Central memory CD4-positive, alpha-beta T cell (primary cell): ENCODE results near the gene C6orf141.

Experiments
- DNase-seq: peaks from one replicate; pipeline ENCODE4 v3.0.0; 2022

C6orf141 gene

DNA sequence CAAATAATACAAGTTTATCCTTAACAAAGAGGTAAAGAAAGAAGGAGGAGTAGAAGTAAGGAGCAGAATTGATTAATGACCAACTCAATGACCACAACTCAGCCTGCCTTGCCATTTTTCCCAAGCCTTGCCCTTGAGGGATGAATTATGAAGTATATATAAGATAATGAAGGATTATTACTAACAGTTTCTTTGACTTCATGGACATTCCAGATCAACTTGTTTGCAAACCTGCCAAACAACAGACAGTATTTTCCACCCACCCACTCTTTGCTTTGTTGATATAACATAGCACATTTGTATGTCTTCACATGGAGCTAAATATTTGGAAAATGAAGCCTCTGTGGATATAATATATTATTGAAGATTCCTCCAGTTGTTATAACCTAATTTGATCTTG lies 9.9 kb upstream of the C6orf141 start:
- no peak for DNase-seq

DNA sequence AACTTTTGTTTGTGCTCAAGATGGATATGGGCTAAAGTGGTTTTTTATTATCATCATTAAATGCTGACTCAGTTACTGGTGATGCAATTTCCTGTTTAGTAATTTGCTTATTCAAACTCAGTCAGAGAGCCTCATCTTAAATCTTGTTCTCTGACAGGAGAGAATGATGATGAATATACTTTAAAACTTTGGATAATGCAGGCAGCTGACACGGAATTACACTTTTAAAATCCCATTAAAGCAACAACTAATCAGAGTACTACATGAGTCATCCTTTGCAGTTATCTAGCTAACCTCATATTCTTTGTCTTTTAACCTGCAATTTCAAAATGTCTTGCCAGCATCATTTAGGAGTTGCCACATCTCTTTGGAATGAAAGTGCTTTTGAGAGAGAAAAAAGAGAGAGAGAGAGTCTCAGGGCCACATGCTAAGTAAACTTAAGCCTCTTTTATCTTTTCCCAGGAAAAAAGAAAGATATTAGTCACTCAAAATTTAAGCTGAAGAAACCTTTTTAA lies 9.2 kb upstream of the C6orf141 start:
- no peak for DNase-seq

DNA sequence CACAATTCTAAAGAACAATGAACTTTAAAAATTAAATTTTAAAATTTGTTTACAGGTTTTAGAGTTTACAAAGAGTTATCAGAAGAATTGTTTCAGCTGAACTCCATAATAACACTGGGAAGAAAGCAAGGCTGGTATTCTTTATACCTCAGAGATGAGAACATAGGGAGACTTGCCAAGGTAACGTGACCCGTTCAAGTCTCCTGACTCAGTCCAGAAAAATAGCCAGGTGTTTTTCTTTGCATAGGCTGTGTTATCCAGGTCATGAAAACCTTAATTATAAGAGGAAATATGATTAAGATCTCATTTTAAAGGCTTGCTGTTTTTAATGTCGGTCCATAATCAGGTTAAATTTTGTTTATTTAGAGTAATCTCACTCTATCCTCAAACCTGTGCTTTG lies 8.5 kb upstream of the C6orf141 start:
- DNase-seq, result no peak

DNA sequence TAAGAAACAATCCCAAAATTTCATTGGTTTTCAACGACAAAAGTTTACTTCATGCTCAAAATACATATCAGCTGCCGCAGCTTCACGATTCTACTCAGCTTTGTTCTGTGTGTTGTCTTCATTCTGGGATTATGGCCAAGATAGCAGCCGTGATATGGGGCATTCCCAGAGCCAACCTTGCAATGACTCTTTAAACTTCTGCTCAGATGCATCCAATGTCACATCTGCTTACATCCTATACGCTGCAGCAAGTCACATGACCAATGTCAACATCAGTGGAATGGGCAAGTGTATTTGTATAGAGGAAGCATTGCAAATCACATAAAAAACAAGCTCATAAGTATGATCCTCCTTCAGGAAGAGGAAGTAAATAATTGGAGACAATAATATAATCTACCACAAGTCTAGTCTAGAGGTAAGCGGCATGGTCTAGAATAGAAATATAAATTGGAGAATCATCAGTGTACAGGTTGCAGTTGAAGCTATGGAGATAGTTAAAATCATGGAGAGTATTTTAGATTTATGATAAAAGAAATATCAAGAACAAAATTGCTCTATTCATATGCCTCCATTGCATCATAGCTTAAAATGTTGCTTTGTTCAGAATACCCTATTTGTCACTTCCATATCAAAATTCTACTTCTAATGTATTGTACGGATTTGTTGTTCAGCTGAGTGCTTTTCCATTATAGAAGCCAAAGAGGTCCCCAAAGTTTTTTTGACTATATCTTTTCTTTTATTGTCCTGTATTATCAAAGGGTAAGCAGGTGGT lies 7.2 kb upstream of the C6orf141 start:
- DNase-seq, result no peak

DNA sequence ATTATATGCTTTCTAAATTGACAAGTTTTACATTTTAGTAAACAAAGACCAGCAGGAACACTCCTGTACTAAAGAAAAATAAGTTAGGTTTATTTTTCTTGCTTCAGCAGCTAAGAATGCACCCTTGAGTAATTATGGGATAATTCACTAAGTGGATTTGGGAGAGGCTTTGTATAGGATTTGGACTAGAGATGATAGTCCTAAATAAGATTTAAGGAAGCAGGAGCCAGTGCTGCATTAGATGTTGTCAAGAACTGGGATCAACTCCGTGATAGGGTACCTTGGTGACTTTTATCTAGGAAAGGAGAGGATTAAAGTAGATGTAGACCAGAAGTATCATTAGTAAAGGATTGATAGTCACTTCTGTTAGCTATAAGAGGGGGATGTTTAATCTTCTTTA lies 4.1 kb upstream of the C6orf141 start:
- DNase-seq, result no peak

DNA sequence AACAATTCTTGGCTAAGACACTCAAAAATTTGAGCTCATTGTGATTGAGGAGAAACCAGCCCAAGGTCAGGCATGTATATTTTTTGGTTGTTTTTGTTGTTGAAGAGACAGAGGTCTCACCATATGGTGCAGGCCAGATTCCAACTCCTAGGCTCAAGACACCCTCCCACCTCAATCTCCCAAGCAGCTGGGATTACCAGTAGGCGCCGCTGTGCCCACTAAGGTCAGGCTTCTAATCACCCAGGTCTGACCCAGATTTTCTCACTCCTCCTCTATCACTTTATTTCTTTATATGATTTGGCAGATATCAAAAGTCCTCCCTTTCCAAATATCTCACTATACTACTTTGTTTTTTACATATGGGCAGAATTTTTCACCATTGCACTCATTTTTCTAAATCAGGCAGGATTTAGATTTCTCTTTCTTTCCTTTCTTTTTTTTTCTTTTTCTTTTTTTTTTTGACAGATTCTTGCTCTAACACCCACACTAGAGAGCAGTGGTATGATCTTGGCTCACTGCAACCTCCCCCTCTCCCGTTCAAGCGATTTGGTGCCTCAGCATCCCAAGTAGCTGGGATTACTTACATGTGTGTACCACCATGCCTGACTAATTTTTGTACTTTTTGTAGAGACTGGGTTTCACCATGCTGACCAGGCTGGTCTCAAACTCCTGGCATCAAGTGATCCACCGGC lies 1.7 kb upstream of the C6orf141 start:
- DNase-seq, result no peak

DNA sequence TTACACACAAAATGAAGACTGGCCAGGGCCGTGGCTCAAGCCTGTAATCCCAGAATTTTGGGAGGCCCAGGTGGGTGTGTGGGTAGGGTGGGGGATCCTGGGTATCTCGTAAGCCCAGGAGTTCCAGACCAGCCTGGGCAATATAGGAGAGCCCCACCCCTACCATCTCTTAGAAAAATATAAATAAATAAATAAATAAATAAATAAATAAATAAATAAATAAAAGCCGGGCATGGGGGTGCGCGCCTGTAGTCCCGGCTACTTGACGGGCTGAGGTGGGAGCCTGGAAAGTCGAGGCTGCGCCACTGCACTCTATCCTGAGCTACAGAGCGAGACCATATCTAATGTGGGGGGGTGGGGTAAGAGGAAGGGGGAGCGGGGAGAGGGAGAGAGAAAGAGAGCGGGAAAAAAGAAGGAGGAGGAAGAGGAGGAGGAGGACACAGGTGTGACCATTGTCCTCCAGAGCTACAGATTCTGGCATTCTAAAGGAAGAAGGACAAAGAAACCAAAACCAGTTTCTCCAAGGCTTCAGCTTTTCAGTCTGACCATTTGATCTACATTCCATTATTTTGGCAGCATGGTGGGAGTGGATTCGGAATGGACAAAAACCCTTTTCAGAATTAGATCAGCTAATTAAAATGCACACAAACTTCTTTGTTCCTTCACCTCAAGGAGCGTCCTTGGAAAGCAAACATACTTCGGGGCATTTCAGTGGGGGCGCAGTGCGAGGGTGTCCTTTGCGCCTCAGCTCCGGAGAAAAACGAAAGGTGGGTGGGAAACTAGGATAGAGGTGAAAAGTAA lies 577 bp upstream of the C6orf141 start:
- no peak for DNase-seq

DNA sequence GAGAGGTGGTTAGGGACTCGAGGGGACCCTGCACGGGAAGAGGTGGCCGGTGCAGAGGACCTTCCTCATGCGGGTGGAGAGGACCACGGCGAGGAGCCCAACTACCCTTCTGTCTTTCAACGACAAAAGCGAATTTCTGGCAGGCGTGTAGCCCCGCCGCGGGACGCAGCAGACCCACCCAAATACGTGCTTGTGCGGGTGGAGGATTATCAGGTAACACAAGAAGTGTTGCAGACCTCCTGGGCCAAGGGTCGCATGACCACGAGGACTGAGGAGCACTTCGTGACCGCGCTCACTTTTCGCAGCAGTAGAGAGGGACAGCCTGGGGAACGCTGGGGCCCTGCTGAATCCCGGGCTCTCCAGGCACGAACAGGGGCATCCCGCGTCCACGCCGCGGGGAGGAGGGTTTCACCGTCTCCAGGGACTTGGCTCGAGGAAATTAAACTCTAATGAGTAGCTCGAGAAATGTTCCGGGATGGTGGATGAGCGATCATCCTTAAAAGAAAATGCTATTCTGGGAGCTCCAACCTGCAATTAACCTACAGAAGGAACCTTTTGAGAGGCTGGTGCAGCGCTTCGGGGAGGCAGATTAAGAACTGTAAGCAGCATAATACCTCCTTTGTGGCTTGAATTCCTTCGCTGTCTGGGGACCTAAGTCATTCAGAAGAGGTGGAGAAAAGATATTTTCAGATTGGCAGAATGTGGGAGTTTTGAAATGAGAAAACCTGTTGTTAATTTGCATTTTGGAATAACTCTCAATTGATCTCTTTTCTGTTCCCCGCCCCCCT lies 804 bp downstream of the C6orf141 start:
- no peak for DNase-seq

DNA sequence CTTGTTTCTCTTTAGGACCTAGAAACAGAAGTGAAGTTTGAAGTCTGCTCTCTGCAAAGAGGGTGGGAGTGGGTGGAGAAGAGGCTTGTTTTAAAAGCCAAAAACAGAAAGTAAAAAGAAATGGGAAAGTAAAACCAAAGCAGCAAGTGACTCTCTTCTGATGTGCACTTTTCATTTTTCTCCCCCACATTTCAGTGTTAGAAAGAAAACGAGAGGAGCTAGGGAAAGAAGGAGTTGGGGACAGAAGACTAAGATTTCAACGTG lies 1.3 kb downstream of the C6orf141 start:
- no peak for DNase-seq

DNA sequence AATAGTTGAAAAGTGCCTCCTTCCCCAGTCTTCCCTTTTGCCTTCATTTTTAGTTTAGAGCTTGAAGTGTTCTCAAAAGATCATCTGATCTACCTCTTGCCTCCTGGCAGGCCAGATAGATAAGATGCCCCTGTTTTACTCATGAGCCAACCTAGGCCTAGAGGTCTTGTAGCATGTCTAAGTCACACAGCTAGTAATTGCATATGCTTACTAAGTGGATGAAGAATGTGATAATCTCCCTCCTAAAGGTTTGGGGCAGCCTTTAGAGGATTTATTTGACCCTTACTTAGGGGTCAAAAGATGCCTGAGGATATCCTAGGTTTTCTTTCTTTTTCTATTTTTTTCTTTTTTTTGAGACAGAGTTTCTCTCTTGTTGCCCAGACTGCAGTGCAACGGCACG lies 2.1 kb downstream of the C6orf141 start:
- no peak for DNase-seq

DNA sequence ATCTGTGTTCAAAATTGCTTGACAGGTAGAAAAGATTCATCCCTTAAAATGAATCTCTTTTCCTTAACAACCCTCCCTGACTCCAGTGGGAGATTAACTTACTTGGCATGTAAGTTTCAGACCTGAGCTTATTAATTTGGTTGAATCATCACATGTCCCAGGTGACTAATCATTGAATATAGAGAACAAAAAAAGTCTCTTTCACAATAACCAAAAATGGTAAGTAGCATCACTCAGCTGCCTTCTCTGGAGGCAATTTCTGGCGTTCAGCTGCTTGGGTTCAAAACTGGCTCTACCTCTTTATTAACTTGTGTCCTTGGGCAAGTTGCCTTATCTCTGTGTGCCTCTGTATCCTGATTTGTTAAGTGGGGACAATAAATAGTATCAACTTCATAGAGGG lies 2.9 kb downstream of the C6orf141 start:
- no peak for DNase-seq

DNA sequence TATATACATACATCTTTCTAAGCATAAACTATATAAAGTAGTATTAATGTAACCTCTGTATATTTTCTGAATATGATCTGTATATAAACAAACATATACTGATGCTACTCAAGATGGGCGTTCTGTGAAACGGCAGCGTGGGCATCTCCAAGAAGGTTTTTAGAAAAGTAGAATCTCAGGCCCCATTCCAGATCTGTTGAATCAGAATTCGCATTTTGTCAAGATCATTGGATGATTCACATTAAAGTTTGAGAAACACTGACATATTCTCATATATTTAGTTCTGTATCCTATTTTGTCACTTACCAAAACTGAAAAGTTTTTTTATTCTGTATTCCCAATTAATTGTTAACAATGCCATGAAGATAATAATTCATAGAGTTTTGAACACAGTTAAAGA lies 5.5 kb downstream of the C6orf141 start:
- no peak for DNase-seq

DNA sequence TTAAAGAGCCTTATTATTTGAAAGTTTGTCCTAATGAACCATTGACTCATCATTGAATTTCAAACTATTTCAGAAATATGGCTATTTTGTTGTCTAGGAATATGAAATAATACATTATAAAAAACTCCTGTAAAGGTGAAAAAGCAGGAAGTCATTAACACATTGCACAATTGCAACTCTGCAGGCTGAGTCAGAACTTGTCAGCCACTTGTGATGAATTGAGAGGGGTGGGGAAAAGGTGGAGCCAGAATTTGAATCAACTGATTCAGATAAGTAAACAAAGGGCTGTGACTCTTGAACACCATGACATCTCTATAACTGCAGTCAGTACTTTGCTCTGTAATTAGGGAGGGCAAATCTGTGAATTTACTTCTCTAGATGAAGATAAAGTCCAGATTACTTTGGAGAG lies 6.0 kb downstream of the C6orf141 start:
- no peak for DNase-seq

DNA sequence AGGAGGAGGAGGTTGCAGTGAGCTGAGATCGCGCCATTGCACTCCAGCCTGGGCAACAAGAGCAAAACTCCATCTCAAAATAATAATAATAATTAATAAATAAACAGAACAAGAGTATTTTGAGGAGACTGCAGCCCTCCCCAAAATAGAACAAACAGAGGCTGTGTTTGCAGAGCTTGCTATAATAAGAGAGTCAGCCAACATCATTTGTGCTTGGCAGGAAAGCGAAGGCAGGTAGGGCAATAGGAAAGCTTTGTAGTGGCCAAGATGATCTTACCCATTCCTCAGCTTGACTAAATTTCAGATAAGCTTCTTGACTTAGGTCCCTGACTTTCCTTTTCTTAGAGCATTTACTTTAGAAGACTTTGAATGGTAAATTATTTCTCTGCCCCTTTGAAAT lies 6.7 kb downstream of the C6orf141 start:
- DNase-seq, result no peak

DNA sequence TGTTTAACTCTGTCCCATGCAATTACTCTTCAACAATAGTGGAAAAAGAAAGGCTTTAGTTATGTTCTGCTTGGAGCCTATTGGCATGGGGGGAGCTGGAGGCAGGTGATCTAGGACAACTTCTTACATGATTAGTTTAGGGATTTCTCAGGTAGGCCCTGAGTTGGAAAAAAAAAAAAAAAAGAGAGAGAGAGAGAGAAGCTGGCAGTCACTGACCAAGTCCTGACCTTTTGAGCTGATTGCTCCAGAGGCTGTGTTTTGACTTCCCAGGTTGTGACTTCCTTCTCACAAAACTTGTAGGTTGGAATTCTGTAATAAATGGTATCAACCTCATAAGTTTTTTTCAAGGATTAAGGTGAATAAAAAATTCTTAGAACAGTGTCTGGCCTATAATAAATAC lies 7.8 kb downstream of the C6orf141 start:
- DNase-seq, result no peak

DNA sequence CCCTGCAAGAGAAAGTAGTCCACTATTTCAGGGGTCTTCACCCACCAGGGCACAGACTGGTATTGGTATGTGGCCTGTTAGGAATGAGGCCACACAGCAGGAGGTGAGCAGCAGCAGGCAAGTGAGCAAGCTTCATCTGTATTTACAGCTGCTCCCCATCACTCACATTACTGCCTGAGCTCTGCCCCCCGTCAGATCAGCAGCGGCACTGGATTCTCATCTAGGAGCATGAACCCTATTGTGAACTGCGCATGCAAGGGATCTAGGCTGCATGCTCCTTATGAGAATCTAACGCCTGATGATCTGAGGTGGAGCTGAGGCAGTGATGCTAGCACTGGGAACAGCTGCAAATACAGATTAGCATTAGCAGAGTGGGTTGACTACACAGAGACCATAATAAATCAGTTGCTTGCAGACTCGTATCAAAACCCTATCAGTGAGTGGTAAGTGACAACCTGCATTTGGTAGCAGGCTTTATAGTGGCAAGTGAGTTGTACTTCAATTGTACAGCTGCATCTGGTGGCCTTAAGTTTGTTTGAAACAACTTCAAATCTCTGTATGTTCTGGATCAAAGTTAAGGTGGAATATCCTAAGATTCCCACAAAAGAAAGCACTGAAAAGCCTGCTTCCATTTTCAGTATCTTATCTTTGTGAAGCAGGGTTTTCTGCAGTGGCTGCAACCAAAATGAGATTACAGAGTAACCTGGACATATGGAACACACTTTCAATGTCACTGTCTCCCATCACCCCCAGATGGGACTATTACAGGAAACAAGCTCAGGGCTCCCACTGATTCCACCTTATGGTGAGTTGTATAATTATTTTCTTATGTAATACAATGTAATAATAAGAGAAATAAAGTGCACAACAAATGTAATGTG lies 12.8 kb downstream of the C6orf141 start:
- no peak for DNase-seq

DNA sequence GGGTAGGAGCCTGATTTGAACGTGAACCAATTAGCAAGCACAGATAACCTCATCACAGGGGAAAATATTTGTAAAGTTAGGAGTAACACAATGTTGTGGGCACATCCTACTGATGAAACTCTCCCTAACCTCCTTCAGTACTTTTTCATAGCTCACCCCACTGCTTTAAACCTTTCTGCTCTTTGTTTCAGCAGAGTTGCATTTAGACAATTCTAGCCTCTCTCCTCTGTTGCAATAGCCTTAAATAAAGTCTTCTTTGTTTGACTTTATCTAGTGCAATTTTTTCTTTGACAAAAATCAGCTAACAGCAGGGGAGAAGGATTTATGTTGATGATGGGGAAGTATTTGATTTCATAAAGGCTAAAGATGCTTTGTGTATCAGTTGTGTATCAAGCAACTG lies 14.1 kb downstream of the C6orf141 start:
- DNase-seq, result no peak

DNA sequence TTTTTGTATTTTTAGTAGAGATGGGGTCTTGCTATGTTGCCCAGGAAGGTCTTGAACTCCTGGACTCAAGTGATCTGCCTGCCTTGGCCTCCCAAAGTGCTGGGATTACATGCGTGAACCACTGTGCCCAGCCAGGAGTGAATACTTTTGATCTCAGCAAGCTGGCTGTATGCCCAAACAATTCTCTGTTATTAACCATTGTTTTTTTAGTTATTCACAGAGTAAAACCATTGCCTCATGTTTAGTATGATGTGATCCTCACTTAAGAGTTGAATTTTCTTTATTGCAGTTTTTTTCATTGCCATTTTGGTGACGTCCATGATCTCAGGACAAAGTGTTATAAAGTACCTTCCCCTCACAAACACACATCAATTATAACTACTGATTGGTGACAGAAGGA lies 14.8 kb downstream of the C6orf141 start:
- DNase-seq, result no peak

DNA sequence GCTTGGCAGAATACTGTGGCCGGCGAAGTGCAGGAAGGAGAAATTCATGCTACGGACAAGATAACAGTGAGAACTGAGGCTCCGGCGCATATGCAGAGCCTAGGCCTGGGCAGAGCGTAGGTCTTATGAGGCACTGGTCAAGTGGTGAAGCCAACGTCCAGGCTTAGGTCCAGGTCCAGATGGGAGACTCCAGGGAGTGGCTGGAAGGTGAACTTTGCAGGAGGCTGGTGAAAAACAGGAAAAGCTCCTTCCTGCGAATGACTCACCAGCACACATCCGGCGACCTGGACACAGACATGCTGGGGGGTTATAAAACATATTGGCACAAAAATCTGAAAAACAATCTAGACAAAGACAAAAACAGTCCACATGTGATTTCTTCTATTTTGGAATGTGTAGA lies 15.4 kb downstream of the C6orf141 start:
- DNase-seq, result no peak

DNA sequence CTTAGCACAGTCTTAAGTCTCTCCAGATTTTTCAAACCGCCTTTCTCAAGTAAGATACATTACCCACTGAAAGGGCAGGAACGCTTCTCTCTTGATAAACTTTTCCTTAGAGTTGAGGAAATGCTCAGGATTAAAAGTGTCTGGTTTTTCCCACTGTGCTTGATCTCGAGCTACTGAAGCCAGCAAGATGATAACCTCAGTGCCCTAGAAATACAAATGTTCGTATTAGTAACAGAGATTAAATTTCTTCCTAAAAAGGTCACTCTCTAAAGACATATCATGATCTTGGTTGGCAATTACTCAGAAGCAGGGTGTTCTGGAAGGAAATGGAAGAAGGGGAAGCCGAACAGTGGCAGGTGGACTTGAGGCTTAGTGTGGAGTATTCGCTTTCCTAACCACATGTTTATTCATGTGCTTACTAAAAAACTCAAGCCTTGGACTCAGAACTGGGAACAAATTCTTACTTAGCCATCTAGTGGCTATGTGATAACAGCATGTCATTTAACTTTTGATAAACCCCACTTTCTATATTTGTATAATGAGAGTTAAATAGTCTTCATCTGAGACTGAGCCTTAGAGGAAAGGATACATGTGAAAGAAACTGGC lies 20.1 kb downstream of the C6orf141 start:
- no peak for DNase-seq

DNA sequence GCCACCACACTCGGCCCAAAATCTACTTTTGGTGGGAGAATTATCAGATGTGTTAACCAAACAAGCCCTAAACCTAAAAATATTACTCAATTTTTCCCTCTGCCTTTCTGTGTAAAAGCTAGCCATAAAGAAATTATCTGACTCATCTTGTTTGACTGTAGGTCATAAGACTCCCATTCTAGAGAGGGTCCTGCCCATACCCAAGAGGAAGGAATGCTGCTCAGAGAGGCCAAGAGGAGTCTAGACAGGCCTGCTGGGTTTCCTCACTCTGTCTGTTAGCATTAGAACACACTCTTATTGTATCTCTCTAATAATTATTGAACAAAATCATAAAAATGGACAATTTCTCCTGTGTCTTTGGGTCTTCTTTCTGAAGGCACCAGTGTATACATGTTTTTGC lies 26.1 kb downstream of the C6orf141 start:
- no peak for DNase-seq

DNA sequence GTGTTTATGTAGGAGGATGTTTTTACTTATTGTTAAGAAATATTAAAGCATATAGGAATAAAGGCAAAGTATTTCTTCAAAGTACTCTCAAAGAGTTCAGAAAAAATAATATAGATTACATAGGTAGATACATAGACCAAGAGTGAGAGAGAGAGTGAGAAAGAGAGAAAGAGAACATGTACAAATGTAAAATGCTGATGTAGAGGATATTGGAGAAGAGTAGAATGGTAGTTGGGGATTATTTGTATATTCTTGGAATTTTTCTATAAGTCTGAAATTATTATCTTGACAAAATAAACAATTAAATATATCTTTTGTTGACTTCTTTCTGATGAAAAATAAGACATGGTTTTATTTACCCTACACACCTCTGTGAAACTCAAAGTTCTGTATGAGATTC lies 29.2 kb downstream of the C6orf141 start:
- DNase-seq, result no peak
